Tibial nerve (tissue), 3 donors: Measurements from ENCODE around the gene DYNC1I1.

Experiments
- CTCF ChIP-seq, 5 experiments: fragments of 200-600 bp in 3 of 5; fragments of 450-650 bp in 2 of 5; sonication (generic) in 3 of 5; IDR thresholded peaks; one replicate each; pipeline ENCODE4 v1.5.1; 2016 to 2019; ENCODE audit warnings: antibody characterized with exemption in 5 of 5, mild to moderate bottlenecking in 3 of 5, moderate library complexity in 2 of 5
- POLR2A ChIP-seq, 2 donors: fragments of 450-650 bp; IDR thresholded peaks; one replicate each; pipeline ENCODE4 v1.6.1; 2017; ENCODE audit warnings: antibody characterized with exemption in 2 of 2, mild to moderate bottlenecking in 2 of 2, moderate library complexity in 2 of 2

- no peak for TF ChIP-seq CTCF (IDR thresholded peaks at IDR 0.05)
- TF ChIP-seq POLR2A (IDR thresholded peaks at IDR 0.05), result no peak
These were observed 325.5 kb downstream of the DYNC1I1 start for GRCh38 chr7:96097835-96098234.
